Body of pancreas (tissue), 4 donors: ENCODE measurements around the gene EMC1. TPM values are rescaled to one million over a fixed set of nuclear protein-coding genes. Genes with fewer than 3 reads are reported as not detected.
"Not testable (repeated sequence)": the region's sequence is repeated elsewhere in the genome, so short reads cannot be mapped to it uniquely, and the experiment has no call there.

ENCODE experiments used
- ATAC-seq: fragments of 150-250 bp; one replicate; pipeline ENCODE4 v1.9.1; 2016
- DNase-seq, 4 donors: peaks; one replicate each; pipeline ENCODE4 v3.0.0-alpha.2; 2019
- H3K27ac ChIP-seq, 4 donors: fragments of 200-600 bp; sonication (generic); 1 replicate in 3 of 4; 2 replicates in 1 of 4; pipeline versions ENCODE4 v1.5.1 to v1.6.1; 2016 to 2019; ENCODE audit warnings: mild to moderate bottlenecking in 1 of 4, mixed read lengths in 1 of 4, moderate library complexity in 1 of 4
- H3K27me3 ChIP-seq, 2 donors: fragments of 200-600 bp; sonication (generic); one replicate each; pipeline ENCODE4 v1.6.0; 2016; ENCODE audit warnings: mild to moderate bottlenecking in 1 of 2
- H3K36me3 ChIP-seq, 2 donors: fragments of 200-600 bp; sonication (generic); replicated peaks in 1 of 2; 2 replicates each; pipeline ENCODE4 v1.5.1; 2016; ENCODE audit warnings: low read depth in 2 of 2; ENCODE audit not compliant: insufficient read depth in 1 of 2
- H3K4me1 ChIP-seq: fragments of 200-600 bp; sonication (generic); one replicate; pipeline ENCODE4 v1.6.0; 2016
- H3K4me3 ChIP-seq, 2 donors: fragments of 200-600 bp; sonication (generic); 1 replicate in 1 of 2; 2 replicates in 1 of 2; pipeline ENCODE4 v1.5.1; 2016 to 2019
- H3K9me3 ChIP-seq, 3 donors: fragments of 200-600 bp; sonication (generic); 1 replicate in 2 of 3; 2 replicates in 1 of 3; pipeline ENCODE4 v1.5.1; 2016
- POLR2A ChIP-seq, 3 donors: fragments of 450-650 bp; IDR thresholded peaks; one replicate each; pipeline ENCODE4 v1.6.1; 2016; ENCODE audit warnings: antibody characterized with exemption in 3 of 3, mild to moderate bottlenecking in 2 of 3
- WGBS, 2 donors: methylation state at CpG; one replicate each; pipeline ENCODE4 v1.1.5; 2017; 5-methylcytosine and 5-hydroxymethylcytosine counted together
- intact Hi-C: fragments of 100-400 bp; cut with DNase I; formaldehyde crosslinking; loops from one replicate; pipeline ENCODE4 v1.15.1; 2023
- total RNA-seq, 2 donors: library from RNA; depleted of rRNA; stranded (reverse); fragments of >200 nt; gene quantifications; one replicate each; pipeline ENCODE4 v1.1.0, GENCODE V29; 2016
- TF ChIP-seq, protein P1 (sequence below), 7 experiments: fragments of 450-650 bp in 4 of 7; fragments of 200-600 bp in 3 of 7; sonication (generic) in 3 of 7; IDR thresholded peaks; one replicate each; pipeline ENCODE4 v1.5.1; 2016 to 2019; ENCODE audit warnings: antibody characterized with exemption in 7 of 7

EMC1 gene
- total RNA-seq, 2 donors from 2014 or later, result 15.3 to 23.7 TPM

DNA sequence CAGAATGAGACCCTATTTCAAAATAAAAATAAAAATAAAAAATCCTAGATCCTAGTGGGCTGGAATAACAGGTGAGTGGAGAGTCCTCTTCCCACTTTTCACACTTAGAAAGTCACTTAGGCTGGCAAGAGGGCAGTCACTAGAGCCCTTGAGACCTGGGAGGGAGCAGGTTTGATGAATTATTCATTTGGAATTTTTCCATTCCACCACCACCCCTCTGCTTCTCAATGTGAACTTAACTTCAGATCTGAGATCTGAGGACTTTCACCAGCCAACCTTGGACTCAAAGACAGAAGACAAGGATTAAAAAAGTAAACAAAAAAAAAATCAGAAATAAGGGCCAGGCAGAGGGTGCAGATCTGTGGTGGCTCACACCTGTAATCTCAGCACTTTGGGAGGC, 20.7 kb upstream of the EMC1 start:
- Histone ChIP-seq H3K27ac (peak overlapping the region in 1 of 4 donors; percentile 12), H3K9me3 (no peaks in the 10 kb centered on the region), H3K36me3 (no peaks in the 10 kb centered on the region), H3K4me1 (peaks cover 50% of the 10 kb centered on the region), H3K4me3 (no peak overlapping the region), H3K27me3 (no peaks in the 10 kb centered on the region)
- DNase-seq (no peak), ATAC-seq (no peak)
- intact Hi-C loops, result no loop called here
- TF ChIP-seq, protein P1, sequence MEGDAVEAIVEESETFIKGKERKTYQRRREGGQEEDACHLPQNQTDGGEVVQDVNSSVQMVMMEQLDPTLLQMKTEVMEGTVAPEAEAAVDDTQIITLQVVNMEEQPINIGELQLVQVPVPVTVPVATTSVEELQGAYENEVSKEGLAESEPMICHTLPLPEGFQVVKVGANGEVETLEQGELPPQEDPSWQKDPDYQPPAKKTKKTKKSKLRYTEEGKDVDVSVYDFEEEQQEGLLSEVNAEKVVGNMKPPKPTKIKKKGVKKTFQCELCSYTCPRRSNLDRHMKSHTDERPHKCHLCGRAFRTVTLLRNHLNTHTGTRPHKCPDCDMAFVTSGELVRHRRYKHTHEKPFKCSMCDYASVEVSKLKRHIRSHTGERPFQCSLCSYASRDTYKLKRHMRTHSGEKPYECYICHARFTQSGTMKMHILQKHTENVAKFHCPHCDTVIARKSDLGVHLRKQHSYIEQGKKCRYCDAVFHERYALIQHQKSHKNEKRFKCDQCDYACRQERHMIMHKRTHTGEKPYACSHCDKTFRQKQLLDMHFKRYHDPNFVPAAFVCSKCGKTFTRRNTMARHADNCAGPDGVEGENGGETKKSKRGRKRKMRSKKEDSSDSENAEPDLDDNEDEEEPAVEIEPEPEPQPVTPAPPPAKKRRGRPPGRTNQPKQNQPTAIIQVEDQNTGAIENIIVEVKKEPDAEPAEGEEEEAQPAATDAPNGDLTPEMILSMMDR (IDR thresholded peaks at IDR 0.05), result no peak
- no peak for TF ChIP-seq POLR2A (IDR thresholded peaks at IDR 0.05)

DNA sequence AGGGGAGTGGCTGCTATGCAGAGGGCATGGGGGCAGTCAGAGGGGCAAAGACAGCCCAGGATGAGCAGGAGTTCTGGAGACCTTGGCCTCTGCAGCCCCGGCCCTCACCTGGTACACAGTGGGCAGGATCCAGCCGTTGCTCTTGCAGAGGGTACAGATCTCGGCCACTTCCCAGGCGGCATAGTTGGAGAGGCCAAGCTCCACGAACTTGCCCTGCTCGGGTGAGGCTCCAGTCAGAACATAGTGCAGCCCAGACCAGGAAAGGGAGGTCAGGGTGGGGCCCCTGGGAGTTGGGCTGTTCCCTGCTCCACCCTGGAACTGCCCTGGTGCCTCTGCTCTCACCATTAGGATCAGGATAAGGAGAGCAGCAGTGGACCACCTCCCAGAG, 19.0 kb upstream of the EMC1 start:
- ATAC-seq (peak; percentile 14), DNase-seq (peak in 1 of 4 donors; percentile 41)
- Histone ChIP-seq H3K27ac (peak overlapping the region; percentile 48 to 65 (median 54)), H3K4me1 (peaks cover 50% of the 10 kb centered on the region)
- H3K36me3 ChIP-seq, H3K27me3 ChIP-seq, intact Hi-C loops, H3K4me3 ChIP-seq, H3K9me3 ChIP-seq: not testable (repeated sequence)
- WGBS, 2 donors, result 86% methylated on average over 6 of the region's 6 CpGs; no CpG with 5 or more reads in 1 of the 2 donors

DNA sequence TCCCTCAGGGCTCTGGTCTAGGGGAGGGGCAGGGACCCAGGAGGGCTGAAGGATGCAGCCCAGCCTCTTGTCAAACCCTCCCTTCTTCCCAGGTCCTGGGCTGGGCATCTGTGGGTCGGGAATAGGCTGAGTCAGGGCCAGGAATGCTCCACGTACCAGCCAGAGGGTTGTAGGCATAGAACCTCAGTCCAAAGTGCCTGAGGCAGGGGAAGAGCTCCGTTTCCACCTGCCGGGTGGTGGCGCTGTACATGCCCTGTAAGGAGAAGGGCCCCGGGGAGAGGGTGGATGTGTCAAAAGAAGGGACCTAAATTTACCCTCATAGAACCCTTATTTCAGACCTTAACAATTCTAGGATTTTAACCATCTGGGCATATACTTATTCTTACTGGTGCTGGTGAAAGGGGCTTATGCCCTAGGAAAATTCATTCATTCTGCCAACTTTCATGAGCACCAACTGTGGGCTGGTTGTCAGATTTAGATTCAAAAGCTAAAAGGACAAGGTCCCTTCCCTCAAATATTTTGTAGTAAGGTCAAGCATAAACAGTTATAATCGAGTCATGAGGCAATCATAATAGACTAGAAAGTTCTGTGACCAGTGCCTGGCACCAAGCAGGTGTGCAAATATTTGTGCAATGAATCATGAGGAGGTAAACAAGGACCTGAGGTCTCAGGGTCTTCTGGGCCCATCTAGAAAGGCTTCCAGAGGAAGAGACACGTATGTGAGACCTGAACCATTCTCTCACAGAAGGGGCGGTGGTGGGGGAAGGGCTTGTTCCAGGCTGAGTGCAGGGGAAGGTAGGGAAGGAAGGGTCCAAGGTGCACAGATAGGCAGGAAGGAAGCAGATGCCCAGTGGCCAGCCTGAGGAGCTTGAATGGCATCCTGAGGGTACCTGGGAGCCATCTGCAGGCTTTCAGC, 18.4 kb upstream of the EMC1 start:
- H3K36me3 ChIP-seq, H3K4me3 ChIP-seq, H3K9me3 ChIP-seq, intact Hi-C loops, H3K27me3 ChIP-seq: not testable (repeated sequence)
- 70 to 76% methylated on average over 9 of the region's 9 CpGs for WGBS, 2 donors
- DNase-seq (peak in 1 of 4 donors; percentile 55), ATAC-seq (peak; percentile 84)
- Histone ChIP-seq H3K27ac (peak overlapping the region; percentile 48 to 65 (median 54)), H3K4me1 (peaks cover 50% of the 10 kb centered on the region)

DNA sequence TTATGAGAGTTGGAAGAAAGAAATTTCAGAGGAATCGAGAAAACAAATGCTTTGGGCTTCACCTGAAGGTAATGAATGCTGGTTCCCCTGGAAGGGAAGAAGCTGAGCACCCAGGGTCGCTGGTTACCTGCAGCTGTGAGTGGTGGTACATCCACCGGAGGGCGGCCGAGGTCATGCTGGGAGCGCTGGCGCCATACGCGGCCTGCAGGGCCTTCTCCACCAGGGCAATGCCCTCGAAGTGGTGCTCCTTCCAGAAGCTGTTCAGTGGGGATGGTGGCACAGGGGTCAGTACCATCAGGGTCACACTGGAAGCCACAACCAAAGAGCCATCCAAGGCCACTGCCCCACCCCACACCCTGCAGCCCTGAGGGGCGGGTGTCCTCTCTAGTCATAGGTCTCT, 17.1 kb upstream of the EMC1 start:
- H3K4me3 ChIP-seq, result no peak overlapping the region
- no peak for ATAC-seq
- H3K27me3 ChIP-seq, result no peaks in the 10 kb centered on the region
- no peak overlapping the region for H3K27ac ChIP-seq
- DNase-seq, result no peak
- intact Hi-C loops, result no loop called here
- H3K36me3 ChIP-seq, result peaks cover 0 to 2% of the 10 kb centered on the region in 2 donors
- H3K9me3 ChIP-seq, result no peaks in the 10 kb centered on the region
- H3K4me1 ChIP-seq, result peaks cover 47% of the 10 kb centered on the region
- 82 to 87% methylated on average over 9 to 11 of the region's 11 CpGs for WGBS, 2 donors
- TF ChIP-seq, protein P1 (IDR thresholded peaks at IDR 0.05), result no peak
- no peak for TF ChIP-seq POLR2A (IDR thresholded peaks at IDR 0.05)

DNA sequence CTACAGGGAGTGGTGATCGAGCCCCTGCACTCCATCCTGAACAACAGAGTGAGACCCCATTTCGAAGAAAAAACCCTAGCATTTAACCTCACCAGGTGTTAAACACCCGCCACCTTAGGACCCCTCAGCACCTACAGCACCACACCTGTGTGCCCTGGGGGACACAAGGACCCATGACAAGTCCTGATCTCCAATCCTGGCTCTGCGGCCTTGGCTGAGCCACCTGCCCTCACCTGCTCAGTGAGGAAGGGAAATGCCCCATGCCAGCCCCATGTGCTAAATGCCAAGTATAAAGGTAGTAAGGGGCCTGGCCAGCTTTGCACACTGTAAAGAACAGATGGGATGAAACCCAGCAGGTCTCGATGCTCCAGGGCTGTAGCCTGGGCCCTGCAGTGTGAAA, 11.4 kb upstream of the EMC1 start:
- intact Hi-C loops, result no loop called here
- ATAC-seq (no peak), DNase-seq (no peak)
- no peak for TF ChIP-seq POLR2A (IDR thresholded peaks at IDR 0.05)
- TF ChIP-seq, protein P1 (IDR thresholded peaks at IDR 0.05), result no peak
- 85 to 100% methylated on average over 2 to 5 of the region's 5 CpGs for WGBS, 2 donors
- Histone ChIP-seq H3K27me3 (no peaks in the 10 kb centered on the region), H3K9me3 (no peaks in the 10 kb centered on the region), H3K36me3 (peaks cover 0 to 19% of the 10 kb centered on the region in 2 donors), H3K4me3 (no peak overlapping the region), H3K4me1 (peaks cover 6% of the 10 kb centered on the region), H3K27ac (no peak overlapping the region)
